ENCODE data around the gene KDM4F.

DNA sequence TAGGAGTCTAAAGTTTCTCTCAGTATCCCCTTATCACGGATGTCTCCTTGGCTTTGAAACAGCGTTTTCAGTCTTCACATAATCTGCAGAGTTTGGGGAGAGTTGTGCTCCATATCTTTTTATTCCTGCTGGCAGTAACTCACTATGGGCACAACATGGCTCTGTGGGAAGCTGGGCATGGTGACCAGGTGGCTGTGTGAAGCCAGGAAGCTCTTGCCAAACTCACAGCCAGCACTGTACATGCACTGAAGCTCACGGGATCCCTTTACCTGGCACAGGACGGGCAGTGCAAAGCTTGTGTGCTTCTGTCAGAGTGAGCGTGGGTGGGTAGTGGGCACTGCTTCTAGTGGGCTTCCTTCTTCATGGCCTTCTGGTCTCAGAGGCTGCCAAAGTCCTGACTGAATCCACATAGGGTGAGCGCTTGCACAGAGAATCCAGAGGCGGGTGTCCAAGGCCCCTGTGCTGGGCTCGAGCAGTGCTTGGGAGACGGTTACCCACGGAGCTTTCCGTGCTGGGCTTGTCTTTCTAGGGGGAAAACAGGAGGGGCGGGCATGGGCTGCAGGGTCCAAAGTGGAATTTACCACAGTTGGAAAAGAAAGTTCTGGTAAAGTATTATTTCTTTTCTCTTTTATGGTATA is 34.9 kb upstream of the KDM4F start:
- TF ChIP-seq, protein P1, sequence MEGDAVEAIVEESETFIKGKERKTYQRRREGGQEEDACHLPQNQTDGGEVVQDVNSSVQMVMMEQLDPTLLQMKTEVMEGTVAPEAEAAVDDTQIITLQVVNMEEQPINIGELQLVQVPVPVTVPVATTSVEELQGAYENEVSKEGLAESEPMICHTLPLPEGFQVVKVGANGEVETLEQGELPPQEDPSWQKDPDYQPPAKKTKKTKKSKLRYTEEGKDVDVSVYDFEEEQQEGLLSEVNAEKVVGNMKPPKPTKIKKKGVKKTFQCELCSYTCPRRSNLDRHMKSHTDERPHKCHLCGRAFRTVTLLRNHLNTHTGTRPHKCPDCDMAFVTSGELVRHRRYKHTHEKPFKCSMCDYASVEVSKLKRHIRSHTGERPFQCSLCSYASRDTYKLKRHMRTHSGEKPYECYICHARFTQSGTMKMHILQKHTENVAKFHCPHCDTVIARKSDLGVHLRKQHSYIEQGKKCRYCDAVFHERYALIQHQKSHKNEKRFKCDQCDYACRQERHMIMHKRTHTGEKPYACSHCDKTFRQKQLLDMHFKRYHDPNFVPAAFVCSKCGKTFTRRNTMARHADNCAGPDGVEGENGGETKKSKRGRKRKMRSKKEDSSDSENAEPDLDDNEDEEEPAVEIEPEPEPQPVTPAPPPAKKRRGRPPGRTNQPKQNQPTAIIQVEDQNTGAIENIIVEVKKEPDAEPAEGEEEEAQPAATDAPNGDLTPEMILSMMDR (IDR thresholded peaks at IDR 0.05) = no peak
- TF ChIP-seq ZFX (IDR thresholded peaks at IDR 0.05; ENCODE audit: borderline replicate concordance) = no peak
